ENCODE measurements around the gene HSD11B2.

DNA sequence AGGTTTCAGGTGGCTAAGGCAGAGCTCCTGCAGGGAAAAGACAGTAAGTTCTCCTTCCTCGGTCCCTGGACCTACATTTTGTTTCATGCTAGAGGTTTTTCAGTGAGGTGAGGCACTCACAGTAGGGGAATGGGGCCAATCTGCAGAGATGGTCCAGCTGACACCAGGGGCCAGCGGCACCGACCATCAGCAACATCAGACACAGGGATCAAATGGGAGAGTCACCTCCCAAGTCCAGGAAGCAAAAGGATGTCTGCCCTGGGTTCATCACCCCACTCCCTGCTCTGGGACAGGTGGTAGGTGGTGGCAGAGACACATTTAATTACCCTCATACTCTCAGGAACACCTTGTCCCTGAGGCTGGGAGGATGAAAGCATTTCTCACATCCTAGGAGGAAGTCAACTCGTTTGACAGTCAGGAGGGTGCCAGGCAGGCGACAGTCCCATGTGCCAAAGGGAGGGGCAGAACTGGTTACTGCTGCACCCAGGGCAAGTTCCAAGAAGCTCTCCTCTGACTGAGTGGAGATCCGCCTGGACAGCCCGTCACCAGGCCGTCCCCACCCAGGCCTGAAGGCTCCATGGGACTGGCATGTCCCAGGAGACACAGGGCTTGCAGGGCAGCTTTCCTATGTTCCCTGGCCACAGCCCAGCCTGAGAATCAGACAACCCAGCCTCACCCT, 30.8 kb downstream of the HSD11B2 start:
- TF ChIP-seq, protein P1, sequence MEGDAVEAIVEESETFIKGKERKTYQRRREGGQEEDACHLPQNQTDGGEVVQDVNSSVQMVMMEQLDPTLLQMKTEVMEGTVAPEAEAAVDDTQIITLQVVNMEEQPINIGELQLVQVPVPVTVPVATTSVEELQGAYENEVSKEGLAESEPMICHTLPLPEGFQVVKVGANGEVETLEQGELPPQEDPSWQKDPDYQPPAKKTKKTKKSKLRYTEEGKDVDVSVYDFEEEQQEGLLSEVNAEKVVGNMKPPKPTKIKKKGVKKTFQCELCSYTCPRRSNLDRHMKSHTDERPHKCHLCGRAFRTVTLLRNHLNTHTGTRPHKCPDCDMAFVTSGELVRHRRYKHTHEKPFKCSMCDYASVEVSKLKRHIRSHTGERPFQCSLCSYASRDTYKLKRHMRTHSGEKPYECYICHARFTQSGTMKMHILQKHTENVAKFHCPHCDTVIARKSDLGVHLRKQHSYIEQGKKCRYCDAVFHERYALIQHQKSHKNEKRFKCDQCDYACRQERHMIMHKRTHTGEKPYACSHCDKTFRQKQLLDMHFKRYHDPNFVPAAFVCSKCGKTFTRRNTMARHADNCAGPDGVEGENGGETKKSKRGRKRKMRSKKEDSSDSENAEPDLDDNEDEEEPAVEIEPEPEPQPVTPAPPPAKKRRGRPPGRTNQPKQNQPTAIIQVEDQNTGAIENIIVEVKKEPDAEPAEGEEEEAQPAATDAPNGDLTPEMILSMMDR (IDR thresholded peaks at IDR 0.05): no peak
- TF ChIP-seq POLR2AphosphoS5 (IDR thresholded peaks at IDR 0.05; ENCODE audit: low read depth, low read length): no peak
